COR-L47 (cell line): ENCODE data around the gene NOS1AP.

ENCODE experiments used
- DNase-seq: peaks from one replicate; lab custom pipeline; 2025; lab: John Stamatoyannopoulos, UW

The NOS1AP gene

DNA sequence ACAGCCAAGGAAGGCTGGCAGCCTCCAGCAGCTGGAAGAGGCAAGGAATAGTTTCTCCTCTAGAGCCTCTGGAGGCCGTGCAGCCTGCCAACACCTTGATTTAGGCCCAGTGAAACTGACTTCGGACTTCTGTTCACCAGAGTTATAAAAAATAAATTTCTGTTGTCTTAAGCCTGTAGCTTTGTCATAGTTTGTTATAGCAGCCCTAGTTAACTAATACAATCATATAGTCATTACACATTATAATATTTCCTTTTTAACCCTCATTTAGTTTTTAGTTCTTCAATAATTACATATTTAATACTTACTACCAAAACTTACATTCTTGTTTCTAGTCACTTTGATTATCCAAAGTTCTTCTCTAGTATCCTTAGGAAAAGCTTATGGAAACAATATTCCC lies 20.3 kb downstream of the NOS1AP start:
- DNase-seq, result no peak

DNA sequence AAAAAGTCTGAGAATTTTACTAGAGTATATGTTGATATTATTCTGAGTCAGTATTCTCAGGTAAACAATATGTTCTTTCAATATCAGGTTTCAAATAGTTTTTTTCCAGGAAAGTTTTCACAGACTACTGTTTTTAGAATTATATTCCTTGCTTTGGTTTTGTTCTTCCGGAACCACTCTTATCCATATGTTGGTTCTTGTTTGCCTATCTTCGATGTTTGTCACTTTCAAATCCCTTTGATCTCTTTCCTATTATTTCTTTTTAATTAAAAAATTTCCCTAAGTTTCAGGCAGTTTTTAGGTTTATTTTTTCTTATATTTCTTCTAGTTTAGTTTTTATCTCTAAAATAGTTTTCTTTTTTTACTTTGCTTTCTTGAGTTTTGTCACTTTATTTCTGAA lies 20.9 kb downstream of the NOS1AP start:
- DNase-seq, result no peak

DNA sequence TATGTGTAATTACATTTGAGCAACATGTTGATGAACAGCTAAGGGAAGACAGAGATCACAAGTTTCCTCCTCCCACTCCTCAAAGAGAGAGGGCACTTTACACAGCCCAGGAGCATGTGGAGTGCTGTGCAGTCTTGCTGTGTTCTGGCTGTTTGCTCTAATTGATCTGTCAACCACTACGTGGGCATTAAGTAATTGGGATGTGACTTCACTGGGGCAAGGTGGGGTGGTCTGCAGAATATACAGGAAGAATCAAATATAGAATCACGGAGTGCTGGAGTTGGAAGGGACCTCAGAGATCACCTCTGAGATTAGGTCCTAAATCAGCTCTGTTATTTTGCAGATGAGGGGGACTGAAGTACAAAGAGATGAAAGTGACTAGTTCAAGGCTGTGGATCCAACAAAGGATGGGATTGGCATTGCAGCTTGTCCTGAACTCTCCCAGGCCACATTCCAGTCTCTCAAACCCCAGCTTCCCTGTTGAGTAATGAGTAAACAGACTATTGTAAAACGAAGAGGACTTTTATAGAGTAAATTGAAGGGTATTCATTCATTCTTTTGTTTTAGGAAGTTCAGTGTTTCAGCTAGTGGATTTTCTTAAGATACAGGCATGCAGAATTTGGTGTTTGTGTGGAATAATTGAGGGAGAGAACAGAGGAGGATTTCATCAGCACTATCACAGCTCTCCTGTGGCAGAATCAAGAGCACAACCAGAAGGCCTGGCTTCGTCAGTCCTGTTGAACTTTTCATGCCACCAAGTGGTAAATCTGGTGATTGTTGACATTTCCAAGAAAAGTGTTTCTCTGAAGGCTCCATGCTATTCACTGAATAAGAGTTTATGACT lies 22.4 kb downstream of the NOS1AP start:
- no peak for DNase-seq

- DNase-seq, result no peak
These were observed 23.6 kb downstream of the NOS1AP start for GRCh38 chr1:162093095-162093494.

- no peak for DNase-seq
These were observed 24.8 kb downstream of the NOS1AP start for GRCh38 chr1:162094271-162094670.

- DNase-seq, result no peak
These were observed 25.2 kb downstream of the NOS1AP start for GRCh38 chr1:162094723-162095122.

GRCh38 chr1:162107911-162108310 lies 38.4 kb downstream of the NOS1AP start:
- no peak for DNase-seq

GRCh38 chr1:162108426-162108825 lies 38.9 kb downstream of the NOS1AP start:
- DNase-seq, result no peak

GRCh38 chr1:162110910-162111309 lies 41.4 kb downstream of the NOS1AP start:
- no peak for DNase-seq

DNA sequence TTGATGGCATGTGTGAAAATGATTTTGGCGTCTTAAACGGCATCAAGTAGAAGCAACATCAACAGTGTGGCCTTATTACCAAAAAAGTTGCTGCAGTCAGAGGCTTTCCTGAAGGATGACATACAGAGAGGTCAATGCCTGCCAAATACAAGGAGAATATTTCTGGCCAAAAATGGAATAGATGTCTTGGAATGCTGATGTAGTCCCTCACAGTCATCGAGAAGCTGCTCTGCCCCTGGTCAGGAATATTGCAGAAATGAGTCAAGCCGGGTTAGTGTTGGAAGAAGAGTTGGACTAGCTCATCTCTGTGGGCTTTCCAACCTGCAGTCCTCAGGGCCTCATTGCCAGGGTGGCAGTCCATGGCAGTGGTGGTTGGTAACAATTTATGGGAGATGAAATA lies 42.1 kb downstream of the NOS1AP start:
- DNase-seq, result no peak

- no peak for DNase-seq
These were observed 43.9 kb downstream of the NOS1AP start for GRCh38 chr1:162113419-162113818.

- DNase-seq, result no peak
These were observed 47.7 kb downstream of the NOS1AP start for GRCh38 chr1:162117039-162117774.

DNA sequence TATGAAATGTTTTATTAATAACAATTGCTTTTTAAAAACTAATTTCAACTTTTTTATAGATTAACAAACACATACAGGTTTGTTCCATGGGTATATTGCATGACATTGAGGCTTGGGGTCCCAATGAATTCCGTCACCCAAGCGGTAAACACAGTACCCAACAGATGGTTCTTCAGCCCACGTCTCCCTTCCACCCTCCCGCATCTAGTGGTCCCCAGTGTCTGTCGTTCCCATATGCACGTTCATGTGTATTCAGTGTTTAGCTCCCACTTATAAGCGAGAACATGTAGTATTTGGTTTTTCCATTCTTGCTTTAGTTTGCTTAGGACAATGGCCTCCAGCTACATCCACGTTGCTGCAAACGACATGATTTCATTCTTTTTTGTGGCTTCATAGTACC lies 48.6 kb downstream of the NOS1AP start:
- no peak for DNase-seq

DNA sequence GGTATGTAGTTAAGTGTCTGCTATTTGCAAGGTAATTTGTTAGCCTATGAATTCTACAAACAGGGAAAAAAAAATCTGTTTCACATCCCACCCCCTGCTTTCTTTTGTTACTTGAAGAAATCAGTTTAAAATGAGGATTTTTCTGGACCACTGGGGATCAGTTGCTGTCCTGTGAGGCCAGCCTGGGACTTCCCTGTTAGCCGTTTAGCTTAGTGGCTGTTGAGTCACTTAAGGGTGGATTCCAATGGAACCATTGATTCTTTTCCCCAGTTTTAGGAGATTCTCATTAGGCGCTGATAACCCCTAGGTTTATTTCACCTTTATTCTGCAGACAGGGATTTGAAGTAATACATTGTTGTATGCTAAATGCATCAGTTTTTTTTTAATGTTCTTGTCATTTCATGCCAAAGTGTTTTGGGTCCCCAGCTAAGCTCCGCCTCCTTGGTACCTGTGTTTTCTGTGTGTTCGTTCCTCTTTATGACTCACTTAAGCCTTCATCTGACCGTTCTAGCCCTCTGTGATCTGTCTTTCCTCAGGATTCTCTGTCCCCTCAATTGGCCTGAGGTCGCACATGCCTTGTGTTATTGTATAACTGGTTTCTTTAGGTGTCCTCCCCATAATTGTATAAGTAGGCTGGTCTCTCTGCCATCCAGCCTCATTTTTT lies 59.3 kb downstream of the NOS1AP start:
- DNase-seq, result no peak

DNA sequence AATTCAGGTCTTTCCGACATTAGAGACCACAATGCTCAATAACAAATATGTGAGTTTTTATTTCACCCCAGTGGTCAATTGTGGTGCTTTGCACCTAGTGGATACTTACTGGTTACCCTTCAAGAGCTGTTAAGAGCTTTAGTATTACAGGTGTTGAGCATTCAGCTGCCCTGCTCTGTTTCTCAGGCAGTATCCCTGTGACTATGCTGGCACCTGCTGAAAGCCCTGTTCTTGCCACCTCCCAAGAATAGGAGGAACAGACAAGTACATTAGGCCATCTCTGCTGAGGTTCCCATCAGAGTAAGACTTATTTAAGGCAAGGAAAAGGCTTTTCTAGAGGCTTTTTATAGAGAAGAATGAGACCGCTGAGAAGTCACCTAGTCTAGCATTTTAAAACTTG lies 60.8 kb downstream of the NOS1AP start:
- no peak for DNase-seq

DNA sequence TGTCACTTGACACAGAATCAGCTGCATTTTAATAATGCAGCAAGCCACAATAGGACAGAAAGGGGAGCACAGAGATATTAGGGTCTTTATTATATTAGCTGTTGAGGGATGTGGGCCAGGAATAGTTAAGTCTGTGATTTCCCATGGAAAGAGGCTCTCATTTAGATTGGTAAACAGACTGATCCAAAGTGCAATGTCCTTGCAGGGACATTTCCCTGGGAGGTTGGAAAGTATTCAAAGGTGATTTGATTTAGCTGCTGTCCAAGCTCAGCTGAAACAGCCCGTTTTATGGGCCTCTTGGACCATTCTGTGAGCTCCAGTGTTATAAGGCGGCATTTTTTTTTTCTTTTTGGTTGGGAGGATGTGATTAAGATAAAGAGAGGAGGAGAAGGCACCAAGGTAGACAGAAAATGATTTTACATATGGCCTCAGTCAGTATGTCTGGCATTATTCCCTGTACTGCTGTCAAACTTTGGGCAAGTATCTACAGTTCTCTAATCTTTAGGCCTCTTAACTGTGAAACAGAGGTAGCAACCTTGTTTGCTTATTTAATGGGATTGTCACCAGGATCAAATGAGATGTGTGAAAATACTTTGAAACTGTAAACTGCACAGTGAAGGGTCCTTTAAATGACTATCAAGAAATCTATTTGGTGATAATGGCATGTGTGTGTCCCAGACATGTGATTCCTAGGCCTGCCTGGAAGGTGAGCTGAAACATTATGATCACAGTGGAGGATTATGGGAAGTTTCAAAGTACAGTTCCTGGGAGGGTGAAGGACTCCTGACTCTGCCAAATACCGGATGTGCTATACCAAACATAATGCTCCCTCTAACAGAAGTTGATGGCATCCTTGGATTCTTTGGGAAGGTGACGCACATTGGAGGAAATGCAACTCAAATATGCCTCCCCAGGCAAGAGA lies 62.2 kb downstream of the NOS1AP start:
- DNase-seq, result no peak

DNA sequence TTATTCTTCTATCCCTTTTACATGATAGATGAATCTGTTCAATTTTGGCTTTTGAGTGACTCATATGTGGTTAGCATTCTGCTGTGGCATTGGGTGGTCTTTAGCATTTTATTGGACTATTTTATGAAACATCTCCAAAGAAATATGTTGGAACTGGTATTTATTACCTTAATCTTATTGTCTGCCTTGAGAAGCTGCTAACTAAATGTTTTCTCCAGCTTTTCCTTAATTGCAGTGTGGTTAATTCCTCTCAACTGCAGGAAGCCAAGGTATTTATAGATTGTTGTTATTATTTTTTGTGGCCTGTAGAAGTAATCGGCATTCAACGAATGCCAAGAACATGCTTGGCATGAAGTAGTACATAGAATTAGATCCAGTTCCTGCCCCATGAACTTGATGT lies 64.1 kb downstream of the NOS1AP start:
- DNase-seq, result no peak

DNA sequence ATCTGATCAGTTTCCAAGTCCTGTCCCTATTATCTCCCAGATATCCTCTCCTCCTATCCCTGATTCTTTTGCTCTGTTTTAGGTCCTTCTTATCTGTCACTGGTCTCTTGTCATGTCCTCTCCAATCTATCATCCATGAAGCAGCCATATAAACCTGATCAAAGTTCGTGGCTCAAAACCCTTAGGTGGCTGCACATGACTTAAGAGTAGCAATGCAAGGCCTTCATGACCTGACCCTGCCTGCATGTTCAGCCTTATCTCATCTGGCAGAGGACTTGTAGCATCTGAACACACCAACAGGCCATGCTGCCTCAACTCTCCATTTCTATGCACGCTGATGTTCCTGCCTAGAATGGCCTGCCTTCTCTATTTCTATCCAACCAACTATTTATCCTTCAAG lies 65.2 kb downstream of the NOS1AP start:
- no peak for DNase-seq

- DNase-seq, result no peak
These were observed 65.8 kb downstream of the NOS1AP start for GRCh38 chr1:162135271-162135775.

- DNase-seq, result no peak
These were observed 67.3 kb downstream of the NOS1AP start for GRCh38 chr1:162136760-162137159.

GRCh38 chr1:162137179-162137960 lies 67.9 kb downstream of the NOS1AP start:
- DNase-seq, result no peak
